Lower leg skin (tissue), 3 donors: Measurements from ENCODE around the gene FAM151A.

Experiments used
- CTCF ChIP-seq, 3 donors: fragments of 450-650 bp; IDR thresholded peaks; one replicate each; pipeline ENCODE4 v1.5.1; 2016; ENCODE audit warnings: antibody characterized with exemption in 3 of 3, mild to moderate bottlenecking in 3 of 3, moderate library complexity in 2 of 3
- POLR2A ChIP-seq, 2 donors: fragments of 450-650 bp; IDR thresholded peaks; one replicate each; pipeline ENCODE4 v1.6.1; 2016 to 2017; ENCODE audit warnings: antibody characterized with exemption in 2 of 2, mild to moderate bottlenecking in 1 of 2, moderate library complexity in 1 of 2

- TF ChIP-seq POLR2A (IDR thresholded peaks at IDR 0.05) = no peak
- no peak for TF ChIP-seq CTCF (IDR thresholded peaks at IDR 0.05)
Observed at GRCh38 chr1:54571326-54571725, 52.0 kb downstream of the FAM151A start.
